ENCODE data around the gene TGFBR1. TPM values are rescaled to one million over a fixed set of nuclear protein-coding genes. Genes with fewer than 3 reads are reported as not detected.
"Not testable (repeated sequence)": the region's sequence is repeated elsewhere in the genome, so short reads cannot be mapped to it uniquely, and the experiment has no call there.

The TGFBR1 gene
- total RNA-seq, 1 donor from 2014 or later: 30.6 TPM

GRCh38 chr9:99196484-99196883 lies 91.6 kb downstream of the TGFBR1 start:
- intact Hi-C loops (cut with micrococcal nuclease); DNase-seq (ENCODE audit: low spot score); H3K27ac Mint-ChIP-seq; H3K36me3 Mint-ChIP-seq (ENCODE audit: low read depth); H3K4me3 Mint-ChIP-seq (ENCODE audit: low read depth); H3K9me3 Mint-ChIP-seq: not testable (repeated sequence)
- H3K27me3 Mint-ChIP-seq (ENCODE audit: low read depth): peaks cover 31% of the 10 kb centered on the region
- H3K4me1 Mint-ChIP-seq (ENCODE audit: low read depth): peaks cover 18% of the 10 kb centered on the region

- Mint-ChIP-seq H3K9me3 (no peaks in the 10 kb centered on the region), H3K27ac (no peak overlapping the region), H3K4me1 (ENCODE audit: low read depth) (peaks cover 18% of the 10 kb centered on the region), H3K4me3 (ENCODE audit: low read depth) (no peak overlapping the region), H3K36me3 (ENCODE audit: low read depth) (no peaks in the 10 kb centered on the region), H3K27me3 (ENCODE audit: low read depth) (peaks cover 33% of the 10 kb centered on the region)
- no peak for DNase-seq (ENCODE audit: low spot score)
- intact Hi-C loops (cut with micrococcal nuclease): no loop called here
Observed at GRCh38 chr9:99197124-99197630, 92.3 kb downstream of the TGFBR1 start.

DNA sequence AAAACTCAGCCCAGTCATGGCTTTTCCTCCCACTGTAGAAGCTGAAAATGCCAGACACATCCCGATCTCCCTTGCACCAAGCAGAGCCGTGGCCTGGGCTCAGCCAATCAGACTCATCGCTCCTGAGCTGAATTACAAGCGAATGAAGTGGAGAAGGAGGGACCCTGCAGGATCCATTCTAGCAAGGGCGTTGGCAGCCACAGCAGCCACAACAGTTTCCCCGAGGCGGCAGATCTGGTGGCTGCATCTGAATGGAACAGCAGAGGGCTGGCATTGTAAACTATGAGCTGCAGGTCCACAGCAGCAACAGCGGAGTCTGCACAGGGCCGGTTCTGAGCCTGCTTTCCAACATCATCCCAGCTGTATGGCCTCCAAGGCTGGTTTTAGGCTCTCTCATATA lies 93.1 kb downstream of the TGFBR1 start:
- peaks cover 15% of the 10 kb centered on the region for H3K4me1 Mint-ChIP-seq (ENCODE audit: low read depth)
- no peaks in the 10 kb centered on the region for H3K9me3 Mint-ChIP-seq
- H3K27me3 Mint-ChIP-seq (ENCODE audit: low read depth): peaks cover 29% of the 10 kb centered on the region
- H3K4me3 Mint-ChIP-seq (ENCODE audit: low read depth): no peak overlapping the region
- intact Hi-C loops (cut with micrococcal nuclease): no loop called here
- no peaks in the 10 kb centered on the region for H3K36me3 Mint-ChIP-seq (ENCODE audit: low read depth)
- no peak overlapping the region for H3K27ac Mint-ChIP-seq
- DNase-seq (ENCODE audit: low spot score): no peak

- intact Hi-C loops (cut with micrococcal nuclease): no loop called here
- Mint-ChIP-seq H3K4me1 (ENCODE audit: low read depth) (peaks cover 8% of the 10 kb centered on the region), H3K27ac (no peak overlapping the region), H3K36me3 (ENCODE audit: low read depth) (no peaks in the 10 kb centered on the region), H3K27me3 (ENCODE audit: low read depth) (peaks cover 22% of the 10 kb centered on the region), H3K4me3 (ENCODE audit: low read depth) (no peak overlapping the region), H3K9me3 (no peaks in the 10 kb centered on the region)
- no peak for DNase-seq (ENCODE audit: low spot score)
Observed at GRCh38 chr9:99199938-99200539, 95.1 kb downstream of the TGFBR1 start.

- intact Hi-C loops (cut with micrococcal nuclease): no loop called here
- no peak for DNase-seq (ENCODE audit: low spot score)
- Mint-ChIP-seq H3K27ac (no peak overlapping the region), H3K27me3 (ENCODE audit: low read depth) (peaks cover 30% of the 10 kb centered on the region), H3K4me1 (ENCODE audit: low read depth) (peaks cover 3% of the 10 kb centered on the region), H3K4me3 (ENCODE audit: low read depth) (no peak overlapping the region), H3K36me3 (ENCODE audit: low read depth) (no peaks in the 10 kb centered on the region), H3K9me3 (no peaks in the 10 kb centered on the region)
Observed at GRCh38 chr9:99201603-99202002, 96.7 kb downstream of the TGFBR1 start.

Other genes starting within 250 kb of the TGFBR1 start
- not detected in 2 replicates for gene COL15A1, start 161.2 kb upstream of the TGFBR1 start, total RNA-seq
- gene ALG2, start 116.8 kb downstream of the TGFBR1 start, total RNA-seq: 39.5 and 41.7 TPM in 2 replicates
- gene SEC61B, start 117.2 kb downstream of the TGFBR1 start, total RNA-seq: 208 and 223 TPM in 2 replicates